ENCODE data around the gene TTC28.

GRCh38 chr22:28051091-28051786, 628.4 kb downstream of the TTC28 start:
- TF ChIP-seq CTCF (IDR thresholded peaks at IDR 0.05), result no peak
- no peak for TF ChIP-seq POLR2A (IDR thresholded peaks at IDR 0.05)

Measured in thyroid gland (tissue), 4 donors.